K562 (cell line): ENCODE data around the gene A1BG. TPM values are rescaled to one million over a fixed set of nuclear protein-coding genes. Genes with fewer than 3 reads are reported as not detected.
A peak's percentile ranks its signal among the peaks of the same experiment; 100 is the strongest.

Experiments used
- ATAC-seq: fragments of 200-7000 bp; cut with Tn5 transposase; 3 replicates; pipeline ENCODE4 v1.9.1; 2020; ENCODE audit warnings: moderate library complexity
- BruUV-seq: library from RNA; stranded (reverse); fragments of 400-500 nt; replicated peaks from 2 replicates; lab custom pipeline; 2021; lab: Mats Ljungman, UMichigan
- CTCF ChIA-PET: fragments of 300-600 bp; formaldehyde crosslinking; extraction: SDS; loops from one replicate; lab custom pipeline; 2021; ENCODE audit warnings: low intra/inter-chr PET ratio; lab: Yijun Ruan, JAX
- POLR2A ChIA-PET: fragments of 300-600, 350-650 bp; sonication (Branson Sonifier 250); formaldehyde crosslinking; extraction: SDS; loops from one replicate; lab custom pipeline; 2021; ENCODE audit warnings: antibody characterized with exemption, inconsistent platforms; lab: Yijun Ruan, JAX
- DNase-seq, 4 experiments: peaks; one replicate each; pipeline versions ENCODE4 v3.0.0 to v3.0.0-alpha.2; 2011 to 2018; ENCODE audit warnings: low spot score in 3 of 4, mixed read lengths in 3 of 4; ENCODE audit errors: extremely low read depth in 1 of 4
- FAIRE-seq: peaks from 2 replicates; lab custom pipeline; 2011; peaks lifted over from hg19 to GRCh38; lab: Jason Lieb, UNC
- H2AFZ ChIP-seq: 2 replicates; pipeline ENCODE4 v1.6.0; 2011; ENCODE audit warnings: low read depth, low read length, control low read depth, inconsistent platforms
- H3K27ac ChIP-seq: fragments of 200-600 bp; 3 replicates; pipeline ENCODE4 v1.8.0; 2011; ENCODE audit warnings: low read depth, mild to moderate bottlenecking, control low read depth, inconsistent platforms, low read length, moderate library complexity, mixed read lengths; ENCODE audit errors: extremely low read depth
- H3K27me3 ChIP-seq, 2 experiments: fragments of 300-600 bp in 1 of 2; 2 replicates in 1 of 2; 3 replicates in 1 of 2; pipeline versions ENCODE4 v1.6.0 to v1.8.0; 2011; ENCODE audit warnings: inconsistent platforms in 2 of 2, low read length in 2 of 2, mild to moderate bottlenecking in 1 of 2, mixed read lengths in 1 of 2, moderate library complexity in 1 of 2; ENCODE audit not compliant: control insufficient read depth in 2 of 2, insufficient read depth in 2 of 2
- H3K36me3 ChIP-seq: fragments of 300-600 bp; 3 replicates; pipeline ENCODE4 v1.8.0; 2011; ENCODE audit warnings: mild to moderate bottlenecking, low read length, inconsistent platforms; ENCODE audit not compliant: control insufficient read depth, insufficient read depth
- H3K4me1 ChIP-seq, 2 experiments: fragments of 200-600 bp in 1 of 2; replicated peaks in 1 of 2; 2 replicates in 1 of 2; 3 replicates in 1 of 2; pipeline versions ENCODE4 v1.5.1 to v1.8.0; 2011; ENCODE audit warnings: inconsistent platforms in 2 of 2, low read length in 2 of 2, mild to moderate bottlenecking in 1 of 2, mixed read lengths in 1 of 2, moderate library complexity in 1 of 2; ENCODE audit not compliant: control insufficient read depth in 2 of 2, insufficient read depth in 2 of 2
- H3K4me2 ChIP-seq: 2 replicates; pipeline ENCODE4 v1.6.1; 2011; ENCODE audit warnings: low read length, control low read depth, inconsistent platforms, mixed read lengths; ENCODE audit not compliant: insufficient read depth
- H3K4me3 ChIP-seq: fragments of 200-600 bp; sonication (generic), shearing (Covaris generic); 2 replicates; pipeline ENCODE4 v1.5.1; 2016; ENCODE audit warnings: control low read depth, inconsistent platforms
- H3K79me2 ChIP-seq: fragments of 200-600 bp; 3 replicates; pipeline ENCODE4 v1.8.0; 2011; ENCODE audit warnings: low read length, inconsistent platforms; ENCODE audit not compliant: control insufficient read depth, insufficient read depth
- H3K9ac ChIP-seq, 2 experiments: 2 replicates each; pipeline versions ENCODE4 v1.6.0 to v1.6.1; 2011; ENCODE audit warnings: low read depth in 2 of 2, low read length in 2 of 2, control low read depth in 1 of 2, inconsistent platforms in 1 of 2, mild to moderate bottlenecking in 1 of 2, mixed read lengths in 1 of 2; ENCODE audit not compliant: insufficient read depth in 1 of 2
- H3K9me1 ChIP-seq: one replicate; pipeline ENCODE4 v1.6.0; 2011; ENCODE audit warnings: inconsistent platforms, mild to moderate bottlenecking, low read length, moderate library complexity; ENCODE audit not compliant: control insufficient read depth, insufficient read depth
- H3K9me3 ChIP-seq: replicated peaks from 2 replicates; pipeline ENCODE4 v1.5.1; 2011; ENCODE audit warnings: low read depth, low read length, inconsistent platforms; ENCODE audit not compliant: control insufficient read depth, insufficient read depth
- H4K20me1 ChIP-seq: replicated peaks from 2 replicates; pipeline ENCODE4 v1.6.1; 2011; ENCODE audit warnings: low read length, inconsistent platforms, mixed read lengths; ENCODE audit not compliant: control insufficient read depth, insufficient read depth
- GATA2 ChIP-seq: sonication (generic); formaldehyde crosslinking; IDR thresholded peaks from 2 replicates; pipeline ENCODE4 v1.4.0; 2020; ENCODE audit warnings: mild to moderate bottlenecking, missing genetic modification reagents
- POLR2G ChIP-seq: fragments of 200-400 bp; formaldehyde crosslinking; IDR thresholded peaks from 2 replicates; pipeline ENCODE4 v1.6.1; 2017; ENCODE audit warnings: low read depth, mild to moderate bottlenecking, antibody characterized with exemption, low read length, moderate library complexity
- XRCC5 ChIP-seq: fragments of 200-400 bp; formaldehyde crosslinking; IDR thresholded peaks from 2 replicates; pipeline ENCODE4 v1.6.1; 2017; ENCODE audit warnings: low read depth, mild to moderate bottlenecking, low read length
- WGBS: fragments of 100-300 bp; shearing (Covaris generic); methylation state at CpG from one replicate; pipeline ENCODE4 v1.1.6; 2016; ENCODE audit warnings: low coverage, mixed read lengths; ENCODE audit not compliant: insufficient coverage; ENCODE audit errors: missing lambda C conversion rate; 5-methylcytosine and 5-hydroxymethylcytosine counted together
- in situ Hi-C: fragments of 300-500 bp; cut with MboI; formaldehyde crosslinking; loops from 4 replicates; pipeline ENCODE4 v1.15.0; 2018; ENCODE audit warnings: inconsistent platforms, mixed read lengths
- intact Hi-C: fragments of 100-400 bp; cut with micrococcal nuclease; formaldehyde crosslinking; loops from 2 replicates; pipeline ENCODE4 v1.14.2; 2022
- polyA plus RNA-seq, 8 experiments: library from polyadenylated mRNA; depleted of rRNA in 4 of 8; stranded (reverse) in 5 of 8; unstranded in 3 of 8; fragments of >200 nt; fragmentation: Nextera tagmentation in 2 of 8; fragmentation: Illumina TruSeq in 1 of 8; extraction: Ambion mirVana in 2 of 8; extraction: Trizol in 1 of 8; gene quantifications; 2 replicates each; pipeline versions ENCODE4 v1.2.1 to v1.2.3, GENCODE V29; 2011 to 2014; ENCODE audit warnings: inconsistent platforms in 1 of 8, missing spikeins in 1 of 8
- total RNA-seq, 7 experiments: library from RNA; depleted of rRNA in 6 of 7; stranded (reverse); fragments of >200 nt in 6 of 7; fragmentation: Illumina TruSeq in 2 of 7; extraction: Trizol in 2 of 7; gene quantifications; 2 replicates each; pipeline versions ENCODE4 v1.2.1 to v1.2.3, GENCODE V29; 2011 to 2021; ENCODE audit warnings: low replicate concordance in 1 of 7

A1BG gene
- total and polyA plus RNA-seq, 9 of the 15 experiments (the other 6 are each of a cell fraction or from before 2014, with no cell fraction given), result 0.10 to 19.8 (median 2.6) TPM

DNA sequence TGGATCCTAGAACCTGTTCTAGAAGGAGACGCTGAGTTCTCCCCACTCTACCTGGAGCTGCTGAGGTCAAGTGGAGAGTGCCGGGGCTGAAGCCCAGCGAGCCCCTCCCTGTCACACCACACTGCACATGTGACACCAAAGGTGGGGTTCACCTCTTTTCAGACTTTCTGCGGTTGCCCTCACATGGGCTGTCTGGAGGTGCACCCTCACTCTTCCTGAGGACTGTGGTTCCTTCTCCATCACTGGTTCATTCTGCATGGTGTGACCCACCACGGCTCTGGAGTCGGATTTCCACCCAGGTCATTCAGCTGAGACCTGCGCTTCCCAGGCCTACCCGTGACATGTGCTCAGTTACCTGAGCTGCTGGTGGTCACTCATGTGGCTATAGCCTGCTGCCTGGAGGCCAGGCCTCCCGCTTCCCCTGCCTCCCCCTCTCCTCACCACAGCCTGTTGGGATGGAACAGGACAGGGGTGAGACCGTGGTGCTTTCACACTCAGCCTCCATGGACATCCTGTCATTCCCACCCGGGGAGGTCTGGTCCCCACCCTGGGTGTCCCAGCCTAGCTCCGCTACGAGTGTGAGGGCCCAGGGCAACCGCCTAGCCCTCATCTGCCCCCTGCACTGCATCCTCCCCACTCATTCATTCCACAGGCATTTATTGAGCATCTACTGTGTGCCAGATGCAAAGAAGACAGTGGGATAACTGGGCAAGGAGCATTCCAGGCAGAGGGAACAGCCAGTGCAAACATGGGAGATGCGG is 605 bp upstream of the A1BG start:
- no peaks in the 10 kb centered on the region for H3K9me1 ChIP-seq
- no peaks in the 10 kb centered on the region for H3K27me3 ChIP-seq
- no peak for TF ChIP-seq GATA2 (CRISPR knock-in tag)
- TF ChIP-seq XRCC5, result no peak
- TF ChIP-seq POLR2G, result 0 out of 2 replicates have a peak, but pooled peaks have one; percentile 29
- TF ChIP-seq, all 486 proteins: peak for 1
- Histone ChIP-seq H3K9ac (peak overlapping the region in 1 of 2 experiments; percentile 14; a peak in 1 of 4 replicates), H3K79me2 (no peaks in the 10 kb centered on the region), H3K36me3 (no peaks in the 10 kb centered on the region), H3K27ac (no peak overlapping the region), H3K4me2 (no peak overlapping the region), H3K4me3 (no peak overlapping the region), H3K4me1 (peaks cover 0 to 22% of the 10 kb centered on the region in 2 experiments; a peak in 2 of 5 replicates), H2AFZ (no peak overlapping the region), H4K20me1 (no peaks in the 10 kb centered on the region), H3K9me3 (no peaks in the 10 kb centered on the region)
- ATAC-seq (no peak; the same call in 2 of the 3 replicates), FAIRE-seq (no peak), DNase-seq (no peak)
- intact Hi-C loops, result no loop called here
- in situ Hi-C loops, result no loop called here
- CTCF ChIA-PET, result no interaction called here
- no TSS peak for BruUV-seq
- POLR2A ChIA-PET, result interaction anchor here (1.0 kb wide), 1 partner anchor 9 kb away, joined by 5 read pairs; the partner anchor contains the start of gene ZNF497
- WGBS, result 51% methylated on average over 14 of the region's 15 CpGs
